Measurements from ENCODE around the gene FOXP1. TPM values are rescaled to one million over a fixed set of nuclear protein-coding genes. Genes with fewer than 3 reads are reported as not detected.

The FOXP1 gene
- total and polyA plus RNA-seq, 2 experiments from 2014 or later: 121 to 132 TPM

DNA sequence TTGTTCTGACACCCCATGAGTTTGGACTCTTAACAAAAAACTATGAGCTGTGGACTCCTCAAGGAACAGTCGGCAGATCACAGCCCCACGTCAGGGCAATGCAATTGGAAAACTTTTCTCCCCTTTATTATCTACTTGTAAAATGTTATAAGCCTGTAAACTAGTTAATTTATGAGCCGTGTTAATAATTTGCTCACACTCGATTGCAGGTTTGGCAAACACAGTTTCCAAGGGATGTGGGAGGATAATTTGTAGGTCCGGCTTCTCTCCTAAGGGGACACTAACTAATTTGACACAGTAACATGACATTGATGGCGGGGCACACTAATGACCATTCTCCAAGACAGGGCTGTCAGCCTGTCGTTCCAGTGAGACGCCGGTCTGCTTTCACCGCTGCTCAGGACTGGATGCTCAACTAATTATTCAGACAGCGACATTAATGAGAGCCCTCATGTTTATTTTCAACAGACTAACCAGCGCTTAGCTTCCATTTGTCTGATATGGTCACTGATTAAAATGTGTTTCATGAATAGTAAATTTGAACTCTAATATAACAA is 222.1 kb downstream of the FOXP1 start:
- Histone ChIP-seq H3K36me3 (no peaks in the 10 kb centered on the region), H3K27me3 (no peaks in the 10 kb centered on the region), H3K27ac (no peak overlapping the region), H3K4me1 (ENCODE audit: low read depth) (peaks cover 9% of the 10 kb centered on the region), H3K4me3 (no peak overlapping the region), H3K9me3 (ENCODE audit: low read depth) (no peaks in the 10 kb centered on the region)
- no peak for DNase-seq (ENCODE audit: low read depth in 1 of 2, low spot score in 1 of 2)
- TF ChIP-seq, protein P1, sequence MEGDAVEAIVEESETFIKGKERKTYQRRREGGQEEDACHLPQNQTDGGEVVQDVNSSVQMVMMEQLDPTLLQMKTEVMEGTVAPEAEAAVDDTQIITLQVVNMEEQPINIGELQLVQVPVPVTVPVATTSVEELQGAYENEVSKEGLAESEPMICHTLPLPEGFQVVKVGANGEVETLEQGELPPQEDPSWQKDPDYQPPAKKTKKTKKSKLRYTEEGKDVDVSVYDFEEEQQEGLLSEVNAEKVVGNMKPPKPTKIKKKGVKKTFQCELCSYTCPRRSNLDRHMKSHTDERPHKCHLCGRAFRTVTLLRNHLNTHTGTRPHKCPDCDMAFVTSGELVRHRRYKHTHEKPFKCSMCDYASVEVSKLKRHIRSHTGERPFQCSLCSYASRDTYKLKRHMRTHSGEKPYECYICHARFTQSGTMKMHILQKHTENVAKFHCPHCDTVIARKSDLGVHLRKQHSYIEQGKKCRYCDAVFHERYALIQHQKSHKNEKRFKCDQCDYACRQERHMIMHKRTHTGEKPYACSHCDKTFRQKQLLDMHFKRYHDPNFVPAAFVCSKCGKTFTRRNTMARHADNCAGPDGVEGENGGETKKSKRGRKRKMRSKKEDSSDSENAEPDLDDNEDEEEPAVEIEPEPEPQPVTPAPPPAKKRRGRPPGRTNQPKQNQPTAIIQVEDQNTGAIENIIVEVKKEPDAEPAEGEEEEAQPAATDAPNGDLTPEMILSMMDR (IDR thresholded peaks at IDR 0.05; ENCODE audit: low read depth, low read length): no peak

DNA sequence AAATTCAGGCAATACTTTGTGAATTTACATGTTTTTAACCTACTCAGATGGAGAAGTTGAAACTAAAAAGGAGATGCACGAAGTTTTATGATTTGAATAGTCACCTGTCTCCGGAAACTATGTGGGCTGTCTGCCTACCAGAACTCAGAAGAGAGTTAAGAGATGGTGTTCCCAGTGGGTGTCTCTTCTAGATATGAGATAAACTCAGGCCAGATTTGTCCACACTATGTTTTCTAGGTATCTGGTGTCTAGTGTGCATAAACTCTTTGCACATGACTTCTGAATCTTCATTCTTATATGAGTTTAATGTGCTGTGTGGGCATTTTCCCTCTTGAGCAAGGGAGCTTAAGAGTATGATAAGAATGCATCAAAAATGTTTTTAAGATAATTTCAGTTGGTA is 222.8 kb downstream of the FOXP1 start:
- TF ChIP-seq, protein P1 (IDR thresholded peaks at IDR 0.05; ENCODE audit: low read depth, low read length): no peak
- no peak for DNase-seq (ENCODE audit: low read depth in 1 of 2, low spot score in 1 of 2)

DNA sequence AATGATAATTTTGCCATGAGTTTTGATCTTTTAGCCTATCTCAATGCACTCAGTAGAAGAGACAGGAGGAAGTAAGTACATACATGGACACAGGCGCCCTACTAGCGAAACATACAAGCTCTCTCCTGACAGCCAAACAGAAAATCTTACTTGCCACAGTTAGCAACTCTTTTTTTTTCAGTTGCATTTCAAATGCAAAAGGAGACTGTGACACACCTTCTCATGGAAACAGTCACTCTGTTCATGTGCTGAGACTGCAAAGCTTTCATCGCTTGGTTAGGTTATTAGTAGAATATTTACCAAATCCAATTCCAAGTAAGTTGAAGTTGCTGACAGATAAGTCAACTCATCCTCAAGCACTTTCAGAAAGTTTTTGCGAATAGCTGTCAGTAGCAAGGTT is 223.3 kb downstream of the FOXP1 start:
- Histone ChIP-seq H3K27ac (no peak overlapping the region), H3K27me3 (no peaks in the 10 kb centered on the region), H3K9me3 (ENCODE audit: low read depth) (no peaks in the 10 kb centered on the region), H3K4me3 (no peak overlapping the region), H3K36me3 (no peaks in the 10 kb centered on the region), H3K4me1 (ENCODE audit: low read depth) (peaks cover 11% of the 10 kb centered on the region)
- TF ChIP-seq, protein P1 (IDR thresholded peaks at IDR 0.05; ENCODE audit: low read depth, low read length): no peak
- DNase-seq (ENCODE audit: low read depth in 1 of 2, low spot score in 1 of 2): no peak

More for the DNA sequence above, 222.8 kb downstream of the FOXP1 start:
- Histone ChIP-seq H3K27ac (no peak overlapping the region), H3K27me3 (no peaks in the 10 kb centered on the region), H3K4me1 (ENCODE audit: low read depth) (peaks cover 11% of the 10 kb centered on the region), H3K9me3 (ENCODE audit: low read depth) (no peaks in the 10 kb centered on the region), H3K4me3 (no peak overlapping the region), H3K36me3 (no peaks in the 10 kb centered on the region)

DNA sequence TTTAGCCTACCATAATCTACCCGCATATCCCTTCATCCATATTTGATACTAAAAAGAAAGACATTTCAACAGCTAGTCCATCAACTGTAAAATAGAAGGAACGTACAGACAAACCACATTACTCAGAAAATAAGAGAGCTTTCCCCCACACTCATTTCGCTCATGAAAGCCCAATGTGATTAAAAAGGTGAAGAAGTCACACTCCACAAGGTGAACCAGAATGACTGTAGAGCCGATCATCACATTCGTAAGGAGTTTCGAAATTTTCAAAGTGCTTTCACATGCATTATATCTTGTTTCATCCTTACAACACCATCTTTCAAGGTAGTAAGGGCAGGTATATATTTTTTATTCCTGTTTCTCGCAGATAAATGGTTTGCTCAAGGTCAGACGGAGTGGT is 225.3 kb downstream of the FOXP1 start:
- DNase-seq (ENCODE audit: low read depth in 1 of 2, low spot score in 1 of 2): no peak
- Histone ChIP-seq H3K9me3 (ENCODE audit: low read depth) (no peaks in the 10 kb centered on the region), H3K27me3 (no peaks in the 10 kb centered on the region), H3K27ac (no peak overlapping the region), H3K4me1 (ENCODE audit: low read depth) (peaks cover 11% of the 10 kb centered on the region), H3K36me3 (no peaks in the 10 kb centered on the region), H3K4me3 (no peak overlapping the region)
- TF ChIP-seq, protein P1 (IDR thresholded peaks at IDR 0.05; ENCODE audit: low read depth, low read length): no peak

DNA sequence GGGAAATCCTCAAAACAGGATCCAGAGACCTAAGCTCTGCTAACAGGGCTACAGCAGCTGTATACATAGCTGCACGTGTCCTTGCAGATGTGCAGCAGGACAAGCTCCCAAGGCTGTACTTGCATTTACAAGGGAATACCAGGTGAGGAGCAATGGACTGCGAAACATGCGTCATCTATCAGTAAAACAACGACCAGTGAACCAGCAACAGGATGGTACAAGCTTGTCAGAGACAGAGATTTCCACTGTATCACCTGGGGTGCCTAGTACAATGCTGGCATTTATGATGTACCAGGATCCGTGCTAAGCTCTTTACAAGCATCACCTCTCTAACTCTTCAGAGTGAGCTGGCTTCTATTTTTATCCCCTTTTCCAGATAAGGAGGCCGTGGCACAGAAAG is 227.3 kb downstream of the FOXP1 start:
- H3K27me3 ChIP-seq: no peaks in the 10 kb centered on the region
- no peak for DNase-seq (ENCODE audit: low read depth in 1 of 2, low spot score in 1 of 2)
- H3K36me3 ChIP-seq: no peaks in the 10 kb centered on the region
- TF ChIP-seq, protein P1 (IDR thresholded peaks at IDR 0.05; ENCODE audit: low read depth, low read length): no peak
- no peak overlapping the region for H3K27ac ChIP-seq
- no peaks in the 10 kb centered on the region for H3K9me3 ChIP-seq (ENCODE audit: low read depth)
- no peak overlapping the region for H3K4me3 ChIP-seq
- H3K4me1 ChIP-seq (ENCODE audit: low read depth): peaks cover 9% of the 10 kb centered on the region

Measured in cardiac muscle cell (in vitro differentiated cells and primary cell).